Muscle layer of colon (tissue), 2 donors: ENCODE results near the gene ABTB1.

ENCODE experiments used
- H3K27ac ChIP-seq: one replicate; pipeline ENCODE4 v1.7.0; 2013; ENCODE audit warnings: low read depth, mild to moderate bottlenecking, low read length, moderate library complexity
- H3K27me3 ChIP-seq, 2 donors: one replicate each; pipeline ENCODE4 v1.7.0; 2013; ENCODE audit warnings: low read length in 2 of 2, mild to moderate bottlenecking in 2 of 2; ENCODE audit not compliant: insufficient read depth in 2 of 2, control insufficient read depth in 1 of 2
- H3K36me3 ChIP-seq: one replicate; pipeline ENCODE4 v1.7.0; 2013; ENCODE audit warnings: mild to moderate bottlenecking, low read length; ENCODE audit not compliant: insufficient read depth
- H3K4me1 ChIP-seq: one replicate; pipeline ENCODE4 v1.7.0; 2013; ENCODE audit warnings: mild to moderate bottlenecking, low read length; ENCODE audit not compliant: insufficient read depth
- H3K4me3 ChIP-seq, 2 donors: one replicate each; pipeline ENCODE4 v1.7.0; 2013; ENCODE audit warnings: low read length in 2 of 2, low read depth in 1 of 2, mild to moderate bottlenecking in 1 of 2, moderate library complexity in 1 of 2
- H3K9ac ChIP-seq: one replicate; pipeline ENCODE4 v1.7.0; 2013; ENCODE audit warnings: low read length
- H3K9me3 ChIP-seq: one replicate; pipeline ENCODE4 v1.7.0; 2013; ENCODE audit warnings: mild to moderate bottlenecking, low read length
- donor health status: abdominal sarcoma.
- donor health status: Adenocarcinoma of cecum.

ABTB1 gene

DNA sequence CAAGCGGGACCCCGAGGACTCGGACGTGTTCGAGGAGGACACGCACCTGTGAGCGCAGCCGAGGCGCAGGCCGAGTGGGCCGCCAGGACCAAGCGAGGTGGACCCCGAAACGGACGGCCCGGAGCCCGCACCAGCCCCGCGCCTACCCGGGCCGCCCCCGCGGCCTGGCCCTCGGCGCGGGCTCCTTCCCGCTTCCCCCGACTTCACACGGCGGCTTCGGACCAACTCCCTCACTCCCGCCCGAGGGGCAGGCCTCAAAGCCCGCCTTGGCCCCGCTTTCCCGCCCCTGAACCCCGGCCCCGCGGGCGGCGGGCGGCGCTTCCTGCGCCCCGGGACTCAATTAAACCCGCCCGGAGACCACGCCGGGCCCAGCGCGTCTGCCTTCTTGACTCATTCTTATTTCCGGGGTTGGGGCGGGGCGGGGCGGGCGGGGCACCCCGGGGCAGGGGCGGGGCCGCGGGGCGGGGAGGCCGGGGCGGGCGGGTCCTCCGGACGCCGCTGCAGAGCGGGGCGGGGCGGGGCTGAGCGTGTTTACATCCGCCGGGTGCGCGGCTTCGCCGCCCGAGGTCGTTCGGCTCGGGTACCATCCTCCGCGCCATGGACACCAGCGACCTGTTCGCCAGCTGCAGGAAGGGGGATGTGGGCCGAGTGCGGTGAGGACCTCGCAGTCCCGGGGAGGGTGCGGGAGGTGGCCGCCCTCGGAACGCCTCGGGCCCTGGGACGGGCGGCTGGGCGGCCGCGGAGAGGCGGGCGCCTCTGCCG, at the start of gene ABTB1:
Gene ABTB1 (plus strand): TSS at position 524 of the 762 bp plus-strand sequence. CDS start 74 bp downstream, at position 598.
- H3K4me3 ChIP-seq, result peak within 1 kb of the TSS; percentile 67 to 99
- no peaks in the 10 kb centered on the region for H3K27me3 ChIP-seq
- H3K4me1 ChIP-seq, result peaks cover 11% of the 10 kb centered on the region
- H3K36me3 ChIP-seq, result peaks cover 19% of the 10 kb centered on the region
- peak within 1 kb of the TSS; percentile 88 for H3K27ac ChIP-seq
- H3K9me3 ChIP-seq, result no peaks in the 10 kb centered on the region
- H3K9ac ChIP-seq, result peak within 1 kb of the TSS; percentile 65

- no peak overlapping the region for H3K4me3 ChIP-seq
- no peak overlapping the region for H3K9ac ChIP-seq
- no peaks in the 10 kb centered on the region for H3K9me3 ChIP-seq
- no peaks in the 10 kb centered on the region for H3K4me1 ChIP-seq
- no peak overlapping the region for H3K27ac ChIP-seq
- H3K36me3 ChIP-seq, result no peaks in the 10 kb centered on the region
- H3K27me3 ChIP-seq, result no peaks in the 10 kb centered on the region
These were observed 48.7 kb upstream of the ABTB1 start for GRCh38 chr3:127624063-127624462.

- Histone ChIP-seq H3K9me3 (no peaks in the 10 kb centered on the region), H3K9ac (no peak overlapping the region), H3K36me3 (no peaks in the 10 kb centered on the region), H3K4me1 (peaks cover 8% of the 10 kb centered on the region), H3K27ac (no peak overlapping the region), H3K27me3 (peaks cover under 1 to 8% of the 10 kb centered on the region in 2 donors), H3K4me3 (no peak overlapping the region)
These were observed 46.9 kb upstream of the ABTB1 start for GRCh38 chr3:127625821-127626220.

DNA sequence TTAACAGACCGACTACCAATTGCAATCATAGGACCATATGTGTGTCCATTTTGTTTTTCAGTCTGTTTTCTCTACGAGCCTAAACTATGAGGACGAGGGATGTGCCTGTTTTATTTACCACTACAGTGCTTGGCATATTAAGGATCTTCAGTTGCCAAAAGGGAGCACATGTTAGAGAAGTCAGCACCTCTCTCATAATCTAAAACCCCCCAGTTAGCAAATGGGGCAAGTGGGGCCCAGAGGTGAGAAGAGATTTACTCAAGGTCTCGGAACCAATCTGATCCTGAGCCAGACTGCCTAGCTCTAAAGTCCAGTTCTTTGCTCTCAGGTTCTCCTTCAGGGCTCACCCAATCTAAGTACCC, 44.3 kb upstream of the ABTB1 start:
- no peaks in the 10 kb centered on the region for H3K9me3 ChIP-seq
- H3K9ac ChIP-seq, result no peak overlapping the region
- peaks cover 7 to 8% of the 10 kb centered on the region in 2 donors for H3K27me3 ChIP-seq
- H3K27ac ChIP-seq, result no peak overlapping the region
- peaks cover 8% of the 10 kb centered on the region for H3K4me1 ChIP-seq
- H3K4me3 ChIP-seq, result no peak overlapping the region
- no peaks in the 10 kb centered on the region for H3K36me3 ChIP-seq

GRCh38 chr3:127628788-127629466, 43.8 kb upstream of the ABTB1 start, which contains the start of gene PODXL2:
Gene PODXL2 (plus strand): TSS chr3:127629185. CDS start chr3:127629220, 35 bp downstream.
- no peak within 1 kb of the TSS for H3K27ac ChIP-seq
- no peaks in the 10 kb centered on the region for H3K9me3 ChIP-seq
- H3K4me1 ChIP-seq, result peaks cover 8% of the 10 kb centered on the region
- peaks cover 7 to 8% of the 10 kb centered on the region in 2 donors for H3K27me3 ChIP-seq
- peak within 1 kb of the TSS; percentile 11 to 52 for H3K4me3 ChIP-seq
- H3K36me3 ChIP-seq, result no peaks in the 10 kb centered on the region
- H3K9ac ChIP-seq, result no peak within 1 kb of the TSS

GRCh38 chr3:127629467-127630403, 43.0 kb upstream of the ABTB1 start:
- Histone ChIP-seq H3K9ac (no peak overlapping the region), H3K9me3 (no peaks in the 10 kb centered on the region), H3K27ac (no peak overlapping the region), H3K4me3 (peak overlapping the region; percentile 11 to 52), H3K27me3 (peaks cover 7 to 8% of the 10 kb centered on the region in 2 donors), H3K4me1 (peaks cover 8% of the 10 kb centered on the region), H3K36me3 (no peaks in the 10 kb centered on the region)

DNA sequence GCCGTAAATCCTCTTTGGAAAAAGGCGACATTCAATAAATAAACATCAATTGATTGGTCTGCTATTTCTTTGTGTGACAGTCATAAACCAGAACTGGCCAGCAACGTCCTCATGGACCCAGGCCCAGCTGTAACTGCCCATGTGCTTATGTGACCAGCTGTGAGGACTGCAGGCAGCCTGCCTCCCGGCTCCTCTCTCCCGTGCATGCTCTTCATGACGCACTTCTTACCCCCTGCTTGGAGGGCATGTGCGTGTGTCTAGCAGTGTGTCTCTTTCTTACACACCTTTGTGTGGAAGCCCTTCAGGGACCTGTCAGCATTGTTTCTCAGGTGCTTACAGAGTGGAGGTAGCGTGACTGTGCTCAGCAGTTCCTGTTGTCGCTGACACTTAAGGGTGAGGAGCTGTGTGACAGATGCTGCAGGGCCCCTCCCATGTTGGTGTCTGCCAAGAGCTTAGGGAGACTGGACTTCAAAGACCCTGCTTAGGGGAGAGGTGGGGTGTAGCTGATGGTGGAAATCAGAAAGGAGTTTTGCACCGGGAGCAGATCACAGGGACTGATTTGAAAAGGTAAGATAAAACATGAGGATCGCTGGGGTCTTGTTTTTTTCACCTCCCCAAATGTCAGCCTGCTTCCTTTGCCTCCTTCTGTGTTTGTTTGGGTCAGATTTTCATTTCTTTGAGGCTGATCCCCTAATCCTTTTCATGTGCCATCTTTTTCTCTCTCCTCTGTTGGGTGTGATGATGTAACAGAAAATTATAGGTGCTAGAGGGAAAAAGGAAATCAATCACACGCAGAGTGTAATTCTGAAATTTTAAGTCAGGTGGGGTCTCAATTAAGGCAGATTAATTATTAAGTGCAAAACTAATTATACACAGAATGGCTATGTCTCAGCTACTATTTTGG, 41.7 kb upstream of the ABTB1 start:
- H3K36me3 ChIP-seq, result no peaks in the 10 kb centered on the region
- no peak overlapping the region for H3K4me3 ChIP-seq
- no peak overlapping the region for H3K9ac ChIP-seq

DNA sequence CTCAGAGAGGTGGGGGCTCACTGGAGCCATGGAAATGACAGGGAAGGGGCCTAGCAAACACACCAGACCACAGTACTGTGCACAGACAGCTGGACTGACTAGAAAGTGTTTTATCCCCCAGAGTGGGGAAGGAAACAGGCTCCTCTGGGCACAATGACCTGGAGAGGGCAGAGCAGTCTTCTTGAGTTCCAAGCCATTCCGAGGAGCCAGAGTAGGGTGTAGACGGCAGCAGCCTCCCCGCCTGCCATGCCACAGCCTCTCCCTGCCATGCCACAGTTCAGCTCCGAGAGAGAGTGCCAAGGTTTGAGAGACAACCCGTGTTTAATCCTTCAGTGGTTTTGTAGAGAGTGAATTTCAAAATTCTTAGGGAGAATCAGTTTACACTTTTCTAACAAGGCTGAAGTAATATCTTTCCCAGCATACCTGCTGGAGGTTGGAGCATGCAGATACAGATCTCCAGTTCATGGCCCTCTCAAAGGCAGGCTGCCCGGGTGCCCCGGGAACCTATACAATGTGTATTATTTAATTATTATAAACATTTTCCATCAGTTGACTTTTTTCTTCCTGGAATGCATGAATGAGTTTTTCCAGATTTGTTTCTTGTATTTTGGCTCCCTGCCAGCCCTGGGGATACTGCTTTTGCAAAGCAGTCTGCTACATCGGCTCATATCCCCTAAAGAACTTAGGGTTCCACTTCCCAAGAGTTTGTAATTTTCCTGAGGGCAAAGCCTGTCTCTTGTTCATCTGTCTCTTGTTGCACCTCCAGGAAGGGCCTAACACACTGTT, 40.5 kb upstream of the ABTB1 start:
- Histone ChIP-seq H3K4me1 (peaks cover 8% of the 10 kb centered on the region), H3K4me3 (no peak overlapping the region), H3K9ac (no peak overlapping the region), H3K9me3 (no peaks in the 10 kb centered on the region), H3K36me3 (no peaks in the 10 kb centered on the region), H3K27me3 (peaks cover 7 to 8% of the 10 kb centered on the region in 2 donors), H3K27ac (no peak overlapping the region)

More for the DNA sequence above, 41.7 kb upstream of the ABTB1 start:
- Histone ChIP-seq H3K27ac (no peak overlapping the region), H3K27me3 (peaks cover 7 to 8% of the 10 kb centered on the region in 2 donors), H3K9me3 (no peaks in the 10 kb centered on the region), H3K4me1 (peaks cover 8% of the 10 kb centered on the region)

DNA sequence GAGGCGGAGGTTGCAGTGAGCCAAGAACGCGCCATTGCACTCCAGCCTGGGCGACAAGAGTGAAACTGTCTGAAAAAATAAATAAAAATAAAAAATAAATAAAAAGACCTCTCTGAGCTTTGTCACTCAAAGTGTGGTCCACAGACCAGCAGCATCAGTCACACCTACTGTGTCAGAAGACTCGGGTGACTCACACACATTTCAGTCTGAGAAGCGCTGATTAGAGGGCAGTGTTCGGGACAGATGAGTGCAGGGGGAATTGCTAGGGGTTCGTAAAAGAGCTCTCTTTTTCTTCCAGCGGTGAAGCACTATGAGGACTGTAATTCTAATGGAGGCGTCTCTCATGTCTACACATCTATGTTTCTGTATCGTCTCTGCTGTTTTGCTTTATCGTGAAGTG, 38.1 kb upstream of the ABTB1 start:
- no peak overlapping the region for H3K27ac ChIP-seq
- H3K9ac ChIP-seq, result no peak overlapping the region
- no peaks in the 10 kb centered on the region for H3K9me3 ChIP-seq
- H3K36me3 ChIP-seq, result no peaks in the 10 kb centered on the region
- H3K4me3 ChIP-seq, result no peak overlapping the region
- H3K4me1 ChIP-seq, result peaks cover 7% of the 10 kb centered on the region
- H3K27me3 ChIP-seq, result peaks cover 7% of the 10 kb centered on the region in 2 donors

- Histone ChIP-seq H3K36me3 (no peaks in the 10 kb centered on the region), H3K4me3 (no peak overlapping the region), H3K9me3 (no peaks in the 10 kb centered on the region), H3K4me1 (no peaks in the 10 kb centered on the region), H3K27me3 (no peaks in the 10 kb centered on the region), H3K27ac (no peak overlapping the region), H3K9ac (no peak overlapping the region)
These were observed 35.2 kb upstream of the ABTB1 start for GRCh38 chr3:127637546-127637945.
